MM.1S (cell line): ENCODE results near the gene TBC1D8B.
"Not testable (repeated sequence)": the region's sequence is repeated elsewhere in the genome, so short reads cannot be mapped to it uniquely, and the experiment has no call there.

Experiments
- DNase-seq: peaks from one replicate; pipeline ENCODE4 v3.0.0-alpha.2; 2015
- H2AFZ ChIP-seq: fragments of 300-600 bp; sonication (generic); 2 replicates; pipeline ENCODE4 v1.6.0; 2016; ENCODE audit warnings: antibody characterized with exemption, low read length
- H3F3A ChIP-seq: fragments of 300-600 bp; sonication (generic); 2 replicates; pipeline ENCODE4 v1.6.1; 2016; ENCODE audit warnings: mild to moderate bottlenecking, antibody characterized with exemption, low read length, moderate library complexity, mixed read lengths; ENCODE audit not compliant: insufficient read depth
- H3K27ac ChIP-seq: fragments of 300-600 bp; sonication (generic); 2 replicates; pipeline ENCODE4 v1.5.1; 2016; ENCODE audit warnings: mild to moderate bottlenecking, low read length
- H3K27me3 ChIP-seq: fragments of 300-600 bp; sonication (generic); replicated peaks from 2 replicates; pipeline ENCODE4 v1.6.0; 2016; ENCODE audit warnings: low read length; ENCODE audit not compliant: insufficient read depth
- H3K36me3 ChIP-seq: fragments of 300-600 bp; sonication (generic); replicated peaks from 2 replicates; pipeline ENCODE4 v1.6.1; 2016; ENCODE audit warnings: mild to moderate bottlenecking, low read length, mixed read lengths; ENCODE audit not compliant: insufficient read depth
- H3K4me1 ChIP-seq: fragments of 300-600 bp; sonication (generic); 2 replicates; pipeline ENCODE4 v1.6.1; 2016; ENCODE audit warnings: low read length, mixed read lengths
- H3K4me2 ChIP-seq: fragments of 300-600 bp; sonication (generic); 2 replicates; pipeline ENCODE4 v1.6.0; 2016; ENCODE audit warnings: low read depth, low read length
- H3K4me3 ChIP-seq: fragments of 300-600 bp; sonication (generic); 2 replicates; pipeline ENCODE4 v1.5.1; 2016; ENCODE audit warnings: low read length, mixed read lengths
- H3K79me2 ChIP-seq: fragments of 300-600 bp; sonication (generic); 2 replicates; pipeline ENCODE4 v1.6.1; 2016; ENCODE audit warnings: mixed run types, low read length, mixed read lengths
- H3K9ac ChIP-seq: fragments of 300-600 bp; sonication (generic); 2 replicates; pipeline ENCODE4 v1.6.1; 2016; ENCODE audit warnings: low read length, mixed read lengths
- H3K9me2 ChIP-seq: fragments of 300-600 bp; sonication (generic); replicated peaks from 2 replicates; pipeline ENCODE4 v1.6.1; 2016; ENCODE audit warnings: mild to moderate bottlenecking, low read length, mixed read lengths; ENCODE audit not compliant: insufficient read depth
- H3K9me3 ChIP-seq: fragments of 300-600 bp; sonication (generic); replicated peaks from 2 replicates; pipeline ENCODE4 v1.6.1; 2016; ENCODE audit warnings: mild to moderate bottlenecking, low read length, mixed read lengths; ENCODE audit not compliant: insufficient read depth
- H4K20me1 ChIP-seq: fragments of 300-600 bp; sonication (generic); 2 replicates; pipeline ENCODE4 v1.6.1; 2016; ENCODE audit warnings: mild to moderate bottlenecking, low read length, moderate library complexity, mixed read lengths; ENCODE audit not compliant: insufficient read depth
- EZH2 ChIP-seq: fragments of 300-600 bp; sonication (generic); optimal IDR thresholded peaks from 2 replicates; pipeline ENCODE3; 2017; ENCODE audit warnings: low read depth, mild to moderate bottlenecking, antibody characterized with exemption, low read length, mixed read lengths
- EZH2phosphoT487 ChIP-seq: fragments of 300-600 bp; sonication (generic); IDR thresholded peaks from 2 replicates; pipeline ENCODE4 v1.6.1; 2018; ENCODE audit warnings: antibody characterized with exemption, low read length
- TF ChIP-seq, protein P1 (sequence below): fragments of 300-600 bp; sonication (generic); IDR thresholded peaks from 2 replicates; pipeline ENCODE4 v1.5.1; 2016; ENCODE audit warnings: antibody characterized with exemption, low read length, mixed read lengths

Gene TBC1D8B

GRCh38 chrX:106802063-106802387, 448 bp upstream of the TBC1D8B start:
- peak overlapping the region; percentile 82 for H3K4me3 ChIP-seq
- no peaks in the 10 kb centered on the region for H3K9me2 ChIP-seq
- no peak for TF ChIP-seq EZH2
- TF ChIP-seq EZH2phosphoT487: no peak
- TF ChIP-seq, protein P1, sequence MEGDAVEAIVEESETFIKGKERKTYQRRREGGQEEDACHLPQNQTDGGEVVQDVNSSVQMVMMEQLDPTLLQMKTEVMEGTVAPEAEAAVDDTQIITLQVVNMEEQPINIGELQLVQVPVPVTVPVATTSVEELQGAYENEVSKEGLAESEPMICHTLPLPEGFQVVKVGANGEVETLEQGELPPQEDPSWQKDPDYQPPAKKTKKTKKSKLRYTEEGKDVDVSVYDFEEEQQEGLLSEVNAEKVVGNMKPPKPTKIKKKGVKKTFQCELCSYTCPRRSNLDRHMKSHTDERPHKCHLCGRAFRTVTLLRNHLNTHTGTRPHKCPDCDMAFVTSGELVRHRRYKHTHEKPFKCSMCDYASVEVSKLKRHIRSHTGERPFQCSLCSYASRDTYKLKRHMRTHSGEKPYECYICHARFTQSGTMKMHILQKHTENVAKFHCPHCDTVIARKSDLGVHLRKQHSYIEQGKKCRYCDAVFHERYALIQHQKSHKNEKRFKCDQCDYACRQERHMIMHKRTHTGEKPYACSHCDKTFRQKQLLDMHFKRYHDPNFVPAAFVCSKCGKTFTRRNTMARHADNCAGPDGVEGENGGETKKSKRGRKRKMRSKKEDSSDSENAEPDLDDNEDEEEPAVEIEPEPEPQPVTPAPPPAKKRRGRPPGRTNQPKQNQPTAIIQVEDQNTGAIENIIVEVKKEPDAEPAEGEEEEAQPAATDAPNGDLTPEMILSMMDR: no peak

GRCh38 chrX:106811131-106811910, 8.8 kb downstream of the TBC1D8B start:
- Histone ChIP-seq H3K9ac (no peak overlapping the region), H3F3A (no peaks in the 10 kb centered on the region), H3K9me2 (no peaks in the 10 kb centered on the region), H3K36me3 (no peaks in the 10 kb centered on the region), H3K27ac (no peak overlapping the region), H3K4me3 (no peak overlapping the region), H3K4me2 (no peak overlapping the region), H2AFZ (no peak overlapping the region), H3K4me1 (no peaks in the 10 kb centered on the region), H3K79me2 (no peaks in the 10 kb centered on the region), H4K20me1 (no peaks in the 10 kb centered on the region), H3K27me3 (no peaks in the 10 kb centered on the region), H3K9me3 (no peaks in the 10 kb centered on the region)
- no peak for DNase-seq
- TF ChIP-seq EZH2 (no peak), EZH2phosphoT487 (no peak)
- TF ChIP-seq, protein P1: no peak

More at GRCh38 chrX:106802063-106802387, 448 bp upstream of the TBC1D8B start:
- Histone ChIP-seq H3K27ac (no peak overlapping the region), H4K20me1 (no peaks in the 10 kb centered on the region), H3K79me2 (no peaks in the 10 kb centered on the region), H3F3A (no peaks in the 10 kb centered on the region), H3K27me3 (no peaks in the 10 kb centered on the region), H3K36me3 (no peaks in the 10 kb centered on the region), H3K9ac (no peak overlapping the region; the same call in 1 of the 2 replicates), H2AFZ (peak overlapping the region; percentile 81; the same call in 1 of the 2 replicates), H3K4me1 (no peaks in the 10 kb centered on the region), H3K9me3 (no peaks in the 10 kb centered on the region), H3K4me2 (peak overlapping the region; percentile 68)
- DNase-seq: no peak

DNA sequence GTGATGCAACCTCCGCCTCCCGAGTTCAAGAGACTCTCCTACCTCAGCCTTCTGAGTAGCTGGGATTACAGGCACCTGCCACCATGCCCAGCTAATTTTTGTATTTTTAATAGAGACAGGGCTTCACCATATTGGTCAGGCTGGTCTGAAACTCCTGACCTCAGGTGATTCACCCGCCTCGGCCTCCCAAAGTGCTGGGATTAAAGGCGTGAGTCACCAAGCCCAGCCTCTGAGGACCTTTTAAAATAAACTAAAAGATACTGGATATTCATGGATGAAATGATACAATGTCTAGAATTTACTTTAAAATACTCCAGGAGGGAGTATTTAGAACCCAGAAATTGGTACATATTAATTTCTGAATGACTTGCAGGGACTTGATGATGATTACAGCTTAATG, 10.5 kb downstream of the TBC1D8B start:
- H3K79me2 ChIP-seq, H3F3A ChIP-seq, H3K36me3 ChIP-seq, H3K9ac ChIP-seq, H3K27me3 ChIP-seq, DNase-seq, H3K9me2 ChIP-seq, H3K4me2 ChIP-seq, H3K4me1 ChIP-seq, H3K4me3 ChIP-seq, H2AFZ ChIP-seq, H3K9me3 ChIP-seq, H3K27ac ChIP-seq, H4K20me1 ChIP-seq: not testable (repeated sequence)

GRCh38 chrX:106814093-106814492, 11.6 kb downstream of the TBC1D8B start:
- not testable (repeated sequence) for DNase-seq, H4K20me1 ChIP-seq, H3K9me2 ChIP-seq, H3K9me3 ChIP-seq, H3K27me3 ChIP-seq, H3K79me2 ChIP-seq, H3K4me3 ChIP-seq, H3K36me3 ChIP-seq, H3F3A ChIP-seq, H3K27ac ChIP-seq, H3K4me1 ChIP-seq, H3K4me2 ChIP-seq, H3K9ac ChIP-seq, H2AFZ ChIP-seq
